Activated naive CD4-positive, alpha-beta T cell treated with anti-CD3 and anti-CD28 coated beads, Interleukin-2, amount 50 U/mL, for 24 hours (primary cell): Measurements from ENCODE around the gene POU3F3.

Experiments
- H3K27ac Mint-ChIP-seq: one replicate; pipeline ENCODE4 v1.8.0; 2021; ENCODE audit warnings: mild to moderate bottlenecking, mixed read lengths
- H3K27me3 Mint-ChIP-seq: one replicate; pipeline ENCODE4 v1.8.0; 2021; ENCODE audit warnings: mixed read lengths
- H3K36me3 Mint-ChIP-seq: one replicate; pipeline ENCODE4 v1.8.0; 2021; ENCODE audit warnings: mixed read lengths
- H3K4me1 Mint-ChIP-seq: one replicate; pipeline ENCODE4 v1.8.0; 2021; ENCODE audit warnings: mixed read lengths
- H3K4me3 Mint-ChIP-seq: one replicate; pipeline ENCODE4 v1.8.0; 2021; ENCODE audit warnings: mild to moderate bottlenecking, mixed read lengths
- H3K9me3 Mint-ChIP-seq: one replicate; pipeline ENCODE4 v1.8.0; 2021; ENCODE audit warnings: mixed read lengths

The POU3F3 gene

GRCh38 chr2:104901037-104901881 lies 47.3 kb downstream of the POU3F3 start:
- no peak overlapping the region for H3K27ac Mint-ChIP-seq
- no peak overlapping the region for H3K4me3 Mint-ChIP-seq
- H3K36me3 Mint-ChIP-seq: no peaks in the 10 kb centered on the region
- no peaks in the 10 kb centered on the region for H3K4me1 Mint-ChIP-seq
- no peaks in the 10 kb centered on the region for H3K27me3 Mint-ChIP-seq
- no peaks in the 10 kb centered on the region for H3K9me3 Mint-ChIP-seq

DNA sequence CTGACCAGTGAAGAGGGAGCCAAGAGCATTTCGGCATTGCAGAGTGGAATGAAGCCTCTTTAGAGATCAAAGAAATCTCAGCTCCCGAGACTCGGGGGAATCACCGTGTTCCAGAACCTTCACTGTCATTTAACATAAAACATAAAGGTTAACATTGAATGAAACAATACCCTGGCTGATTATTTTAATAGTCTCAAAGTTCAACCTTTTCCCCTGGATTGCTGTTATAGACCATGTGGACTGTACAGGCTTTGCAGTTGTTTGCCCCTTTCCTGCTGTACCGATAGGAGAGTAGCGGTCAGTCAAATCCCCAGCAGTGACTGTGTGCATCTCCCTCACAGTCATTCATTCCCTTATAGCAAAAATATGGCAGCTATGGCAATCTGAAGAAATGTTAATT lies 48.4 kb downstream of the POU3F3 start:
- Mint-ChIP-seq H3K36me3 (no peaks in the 10 kb centered on the region), H3K27ac (no peak overlapping the region), H3K4me1 (no peaks in the 10 kb centered on the region), H3K27me3 (peaks cover 3% of the 10 kb centered on the region), H3K4me3 (no peak overlapping the region), H3K9me3 (no peaks in the 10 kb centered on the region)
